ENCODE results near the gene NPHP4.

The NPHP4 gene

DNA sequence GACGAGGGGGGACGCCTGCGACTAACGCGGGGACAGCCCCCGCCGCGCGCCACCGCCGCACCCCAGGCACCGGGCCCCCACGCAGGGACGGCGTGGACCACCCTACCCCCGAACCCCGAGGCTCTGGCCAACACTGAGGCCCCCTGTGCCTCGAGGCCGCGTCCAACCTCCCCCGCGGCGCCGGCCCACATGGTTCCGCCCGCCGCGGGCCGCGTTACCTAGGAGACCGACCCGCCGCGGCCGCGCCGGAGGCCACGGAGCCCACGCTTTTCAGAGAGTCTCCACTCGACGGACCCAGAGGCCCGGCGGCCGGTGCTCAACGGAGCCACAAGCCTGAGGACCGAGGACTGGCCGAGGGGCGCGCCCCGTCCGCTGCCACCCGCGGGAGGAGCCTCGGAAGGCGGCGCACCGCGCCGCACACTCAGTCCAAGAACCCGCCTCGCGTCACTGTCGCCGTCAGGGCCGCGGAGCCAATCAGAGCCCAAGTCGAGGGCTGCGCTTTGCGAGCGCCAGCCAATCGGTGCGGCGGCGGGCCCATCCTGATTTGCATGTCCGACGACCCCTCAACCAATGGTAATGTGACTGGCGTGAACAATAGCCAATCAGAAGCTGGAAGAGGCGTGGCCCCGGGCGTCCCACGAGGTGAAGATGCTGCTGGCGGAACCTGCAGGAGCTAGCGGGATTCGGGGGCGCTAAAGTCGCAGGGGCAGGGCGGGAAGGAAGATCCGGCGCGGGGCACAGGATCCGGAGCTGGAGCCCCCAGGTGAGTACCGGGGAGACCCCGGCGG lies at the start of gene NPHP4:
Gene NPHP4 (minus strand): TSS at position 400 of the 788 bp plus-strand sequence. CDS start 6,136 bp downstream, outside the sequence.
- peak; percentile 97 to 98 (median 98) for DNase-seq

DNA sequence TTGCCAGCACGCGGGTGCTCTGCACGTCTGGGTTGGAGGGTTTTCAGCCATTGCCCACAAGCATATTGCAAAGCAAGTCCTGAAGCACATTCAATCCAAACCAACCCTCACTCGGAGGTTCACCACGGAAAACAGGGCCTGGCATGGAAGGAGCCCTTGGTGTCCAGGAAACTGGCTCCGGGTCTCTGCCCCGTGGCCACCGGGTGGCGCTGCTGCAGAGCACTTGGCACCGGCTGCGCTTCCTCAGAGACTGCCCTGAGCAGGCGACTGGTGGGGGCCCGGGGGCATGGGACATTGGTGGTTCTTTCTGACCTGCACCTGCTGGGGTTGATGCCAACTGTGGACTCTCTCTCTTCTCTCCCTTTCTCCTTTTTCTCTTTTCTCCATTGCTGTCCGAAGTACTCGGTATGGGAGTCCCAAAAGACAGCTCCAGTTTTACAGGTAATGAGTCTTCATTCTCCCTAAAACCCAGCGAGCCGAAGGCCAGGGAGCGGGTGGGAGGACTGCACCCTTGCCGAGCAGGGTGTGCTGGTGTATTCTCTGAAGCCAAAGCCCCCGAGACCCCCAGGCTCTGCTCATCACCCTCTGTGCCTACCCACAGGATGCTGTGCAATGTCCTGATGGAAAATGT lies 49.3 kb upstream of the NPHP4 start:
- peak in 1 of 4 experiments; percentile 4 for DNase-seq

DNA sequence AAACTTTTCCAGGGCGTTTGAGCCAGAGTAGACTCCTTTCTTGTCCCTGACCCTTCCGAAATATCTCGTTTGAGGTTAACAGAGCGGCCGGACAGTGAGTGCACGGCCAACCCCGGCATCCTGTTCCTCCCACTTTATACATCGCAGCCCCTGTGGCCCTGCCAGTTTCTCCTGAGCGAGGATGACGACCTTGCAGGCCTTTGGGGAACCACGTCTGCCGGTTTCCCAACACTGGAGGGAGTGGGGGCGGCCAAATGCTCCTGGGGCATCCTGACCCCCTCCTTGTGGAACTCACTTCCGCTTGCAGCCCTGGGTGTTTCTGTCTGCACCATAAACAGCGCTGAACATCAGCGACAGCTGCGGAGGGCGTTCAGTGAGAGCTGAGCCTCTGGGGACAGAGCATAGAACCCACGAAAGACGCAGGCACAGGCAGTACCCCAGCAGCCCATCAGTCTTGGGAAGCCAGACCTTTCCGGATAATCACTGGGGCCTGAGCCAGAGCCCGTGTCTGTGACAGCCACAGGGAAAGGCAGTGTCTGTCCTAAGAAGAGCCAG lies 48.7 kb upstream of the NPHP4 start:
- DNase-seq, result no peak

DNA sequence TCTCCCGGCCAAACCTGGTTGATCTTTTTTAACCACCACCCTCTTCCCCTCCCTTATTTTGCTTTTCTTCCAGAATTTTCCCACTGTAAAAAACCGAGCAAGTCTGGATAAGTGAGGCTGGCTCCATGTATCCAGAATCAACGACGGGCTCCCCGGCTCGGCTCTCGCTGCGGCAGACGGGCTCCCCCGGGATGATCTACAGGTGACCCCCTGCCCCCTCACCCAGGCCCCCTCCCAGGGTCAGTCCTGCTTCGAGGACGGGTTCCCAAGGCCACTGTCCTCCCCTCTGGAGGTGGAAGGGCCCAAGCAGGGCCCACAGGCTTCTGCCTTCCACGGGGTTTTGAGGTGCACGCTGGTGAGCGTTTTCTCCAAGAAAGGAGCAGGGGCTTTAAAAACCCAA lies 48.2 kb upstream of the NPHP4 start:
- no peak for DNase-seq

DNA sequence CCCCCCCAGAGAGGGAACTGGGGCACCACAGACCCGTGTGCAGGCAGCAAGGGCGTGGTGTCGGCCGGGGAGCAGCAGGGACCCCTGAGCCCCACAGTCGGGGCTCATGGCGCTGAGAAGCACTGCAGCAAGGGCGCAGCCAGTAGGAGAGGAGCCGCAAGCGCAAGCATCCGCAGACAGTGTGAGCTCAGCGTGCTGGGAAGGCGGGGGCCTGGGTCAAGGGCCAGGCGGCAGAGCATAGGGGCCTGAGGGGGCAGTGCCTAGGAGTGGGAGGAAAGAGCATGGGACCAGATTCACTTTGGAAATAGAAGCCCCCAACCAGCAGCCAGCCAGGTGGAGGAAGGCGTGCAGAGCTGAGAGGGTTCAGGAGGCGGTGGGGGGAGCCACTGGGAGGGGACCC lies 46.8 kb upstream of the NPHP4 start:
- DNase-seq, result no peak

DNA sequence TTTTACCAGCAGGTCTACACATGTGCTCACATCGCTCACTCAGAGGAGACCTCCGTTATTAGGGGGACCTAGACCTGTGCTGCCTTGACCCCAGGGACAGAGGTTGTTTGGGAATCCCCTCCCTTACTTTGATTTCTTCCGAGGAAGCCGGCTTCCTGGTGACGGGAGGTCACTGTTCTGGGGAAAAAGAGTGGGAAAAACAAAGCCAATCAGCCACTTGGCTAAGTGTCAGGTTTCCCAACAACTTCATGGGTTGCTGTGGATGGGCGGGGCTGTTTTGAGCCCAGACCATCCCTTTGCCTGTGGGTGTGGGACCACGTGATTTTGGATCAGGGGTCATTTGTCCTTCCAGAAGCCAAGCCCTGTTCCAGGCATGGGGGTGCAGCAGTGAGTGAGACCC lies 46.4 kb upstream of the NPHP4 start:
- DNase-seq, result no peak

DNA sequence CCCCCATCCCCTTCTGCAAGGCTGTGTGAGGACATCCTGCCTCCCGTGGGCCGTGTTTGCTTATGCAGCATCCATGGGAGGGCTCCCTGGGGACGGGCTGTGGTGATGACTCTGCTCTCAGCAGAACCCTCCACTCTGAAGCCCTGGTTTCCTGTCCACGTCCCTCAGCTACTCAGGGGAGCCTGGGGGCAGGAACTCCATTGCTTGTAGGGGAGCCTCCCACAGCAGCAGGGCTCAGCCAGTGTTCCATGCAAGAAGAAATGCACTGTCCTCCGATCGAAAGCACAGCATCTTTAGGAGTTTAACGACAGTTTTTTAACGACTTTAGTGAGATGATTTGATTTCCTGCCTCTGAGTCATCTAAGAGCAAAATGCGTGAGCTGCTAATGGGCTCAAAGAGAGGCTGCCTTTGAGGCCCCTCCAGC lies 45.1 kb upstream of the NPHP4 start:
- no peak for DNase-seq

DNA sequence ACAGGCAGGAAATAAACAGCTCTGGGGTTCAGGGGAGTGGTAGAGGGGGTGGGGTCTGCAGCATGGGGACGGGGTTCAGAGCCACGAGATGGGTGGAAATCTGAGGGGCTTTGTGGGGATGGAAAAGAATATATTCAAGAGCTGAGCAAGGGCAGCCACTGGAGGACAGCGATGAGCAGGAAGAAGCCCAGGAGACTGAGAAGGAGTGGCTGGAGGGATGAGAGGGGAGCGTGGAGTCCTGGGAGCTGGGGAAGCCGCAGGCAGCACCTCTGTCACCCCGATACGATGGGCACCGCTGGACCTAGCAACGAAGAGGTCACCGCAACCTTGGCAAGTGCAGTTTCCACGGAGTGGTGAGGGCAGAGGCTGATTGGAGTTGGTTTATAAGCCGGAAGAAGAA lies 43.5 kb upstream of the NPHP4 start:
- no peak for DNase-seq

DNA sequence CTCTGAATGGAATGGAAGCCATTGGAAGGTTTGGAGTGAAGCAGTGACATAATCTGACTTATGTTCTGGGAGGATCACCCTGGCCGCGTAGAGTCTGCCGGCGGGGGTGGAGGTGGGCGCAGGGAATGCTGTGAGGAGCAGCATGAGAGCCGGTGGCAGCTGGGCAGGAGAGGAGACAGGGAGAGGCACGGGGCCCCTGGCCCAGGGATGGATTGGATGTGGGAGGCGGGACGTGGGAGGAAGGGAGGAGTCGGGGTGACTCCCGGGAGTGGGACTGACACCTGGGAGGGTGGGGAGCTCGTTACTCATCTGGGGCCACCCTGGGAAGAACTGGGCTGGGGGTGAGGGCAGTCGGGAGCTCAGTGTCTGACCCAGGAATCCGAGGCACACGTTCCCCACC lies 43.1 kb upstream of the NPHP4 start:
- no peak for DNase-seq

DNA sequence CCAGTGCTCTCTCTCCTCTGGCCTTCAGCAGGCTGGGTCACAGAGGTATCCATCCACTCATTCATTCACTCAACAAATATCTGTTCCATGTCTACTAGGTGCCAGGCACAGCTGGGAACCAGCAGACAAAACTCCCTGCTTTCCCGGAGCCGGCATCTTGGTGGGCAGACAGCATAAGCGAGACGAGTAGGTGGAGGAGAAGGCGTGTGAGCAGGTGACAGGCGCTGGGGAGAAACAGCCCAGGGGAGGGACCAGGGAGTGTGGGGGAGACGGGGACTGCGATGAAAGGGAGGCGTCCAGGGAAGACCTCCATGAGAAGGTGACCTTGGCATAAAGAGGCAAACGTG lies 42.5 kb upstream of the NPHP4 start:
- DNase-seq, result no peak

DNA sequence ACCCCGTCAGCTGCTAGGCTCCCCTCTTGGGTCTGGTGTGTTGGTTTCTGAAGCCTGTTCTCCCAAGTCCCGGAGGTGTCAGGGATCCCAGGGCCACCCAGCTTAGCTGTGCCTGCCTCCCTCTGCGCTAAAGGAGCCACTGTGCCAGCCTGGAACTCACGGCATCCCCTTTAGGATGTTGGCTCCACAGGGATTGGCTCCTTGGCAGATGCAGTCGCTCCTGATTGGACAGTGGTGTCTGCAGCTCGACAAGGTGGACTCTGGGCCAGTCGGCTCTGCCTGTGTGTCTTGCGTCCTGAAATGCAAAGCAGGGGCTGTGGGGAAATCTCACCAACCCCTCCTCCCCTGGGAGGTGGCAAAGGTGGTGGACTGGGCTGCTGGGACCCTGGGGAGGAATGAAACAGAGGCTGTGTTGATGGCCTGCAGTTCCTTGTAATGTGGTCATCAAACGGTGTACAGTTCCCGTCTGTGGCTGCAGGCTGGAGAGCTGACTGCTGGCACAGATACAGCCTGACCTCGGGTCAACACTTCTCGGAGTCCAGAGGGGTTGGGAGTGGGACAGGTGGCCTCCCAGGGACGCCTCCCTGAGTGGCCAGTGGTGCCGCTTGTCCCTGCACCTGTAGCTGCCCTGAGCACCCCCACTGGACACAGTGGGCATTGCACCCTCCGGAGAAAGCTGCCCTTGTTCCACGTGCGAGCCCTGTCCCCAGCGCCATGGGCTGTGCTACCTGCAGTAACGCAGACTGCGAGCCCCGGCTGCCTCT lies 41.9 kb upstream of the NPHP4 start:
- DNase-seq, result peak in 1 of 4 experiments; percentile 7

DNA sequence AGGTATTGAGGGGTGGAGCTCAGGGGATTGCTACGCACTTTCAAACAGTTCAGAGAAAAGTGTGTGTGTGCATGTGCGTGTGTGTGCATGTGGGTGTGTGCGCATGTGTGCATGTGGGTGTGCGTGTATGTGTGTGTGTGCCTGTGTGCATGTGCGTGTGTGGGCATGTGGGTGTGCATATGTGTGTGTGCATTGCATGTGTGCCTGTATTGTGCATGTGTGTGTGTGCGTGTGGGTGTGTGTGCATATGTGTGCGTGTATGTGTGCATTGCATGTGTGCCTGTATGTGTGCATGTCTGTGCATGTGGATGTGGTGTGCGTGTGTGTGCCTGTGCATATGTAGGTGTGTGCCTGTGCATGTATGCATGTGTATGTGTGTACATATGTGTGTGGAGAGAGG lies 40.9 kb upstream of the NPHP4 start:
- DNase-seq, result no peak

DNA sequence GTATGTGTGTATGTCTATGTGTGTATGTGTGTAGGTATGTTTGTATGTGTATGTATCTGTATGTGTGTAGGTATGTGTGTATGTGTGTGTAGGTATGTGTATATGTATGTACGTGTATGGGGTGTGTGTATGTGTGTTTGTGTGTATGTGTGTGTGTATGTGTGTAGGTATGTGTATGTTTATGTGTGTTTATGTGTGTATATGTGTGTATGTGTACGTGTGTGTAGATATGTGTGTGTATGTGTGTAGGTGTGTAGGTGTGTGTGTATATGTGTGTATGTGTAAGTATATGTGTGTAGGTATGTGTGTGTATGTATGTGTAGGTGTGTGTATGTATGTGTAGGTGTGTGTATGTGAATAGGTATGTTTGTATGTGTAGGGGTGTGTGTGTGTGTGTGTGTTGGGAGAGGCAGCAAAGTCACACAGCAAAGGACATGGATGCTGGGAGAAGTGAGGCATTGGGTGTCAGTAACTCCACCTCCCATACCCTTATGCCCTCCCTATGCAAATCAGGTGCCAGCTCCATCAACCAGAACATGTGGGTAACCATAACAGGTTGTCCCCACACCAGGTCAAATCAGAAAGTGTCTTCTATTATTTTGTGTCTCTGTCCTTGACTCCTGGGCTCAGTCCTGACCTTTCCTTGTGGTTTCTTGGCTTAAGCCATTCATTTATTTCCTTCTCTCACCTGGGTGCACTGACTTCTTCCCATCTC lies 38.5 kb upstream of the NPHP4 start:
- DNase-seq, result no peak

DNA sequence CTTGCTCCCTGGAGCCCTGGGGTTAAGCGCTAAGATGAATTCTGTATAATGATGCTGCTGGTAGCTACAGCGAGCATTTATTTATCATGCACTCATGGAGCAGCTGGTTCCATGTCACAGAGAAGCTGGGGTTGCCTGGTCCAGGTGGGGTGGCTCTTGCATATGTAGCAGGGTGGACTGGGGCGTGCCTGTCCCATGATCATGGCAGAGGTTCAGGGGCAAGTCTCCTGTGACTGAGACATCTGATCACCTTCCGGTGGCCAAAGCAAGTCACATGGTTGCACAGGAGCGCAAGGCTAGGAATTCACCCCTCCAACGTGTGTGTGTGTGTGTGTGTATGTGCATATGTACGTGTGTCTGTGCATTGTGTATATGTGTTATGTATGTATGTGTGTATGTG lies 37.9 kb upstream of the NPHP4 start:
- no peak for DNase-seq

DNA sequence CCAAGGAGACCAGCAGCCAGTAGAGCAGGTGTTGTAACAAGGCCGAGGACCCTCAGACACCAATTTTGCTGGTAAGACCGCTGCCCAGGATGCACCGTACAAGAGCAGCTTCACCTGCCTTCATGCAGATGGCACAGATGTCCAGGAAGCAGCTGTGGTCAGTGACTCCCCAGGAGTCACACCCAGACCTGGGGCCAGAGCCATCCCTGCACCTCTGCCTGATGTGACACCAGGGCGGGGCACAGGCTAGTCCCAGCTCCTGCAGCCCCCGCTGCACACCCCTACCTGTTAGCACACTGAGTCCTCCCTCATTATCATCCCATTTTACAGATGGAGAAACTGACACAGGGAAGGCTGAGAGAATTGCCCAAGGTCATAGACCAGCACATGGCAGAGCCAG lies 37.1 kb upstream of the NPHP4 start:
- DNase-seq, result no peak

DNA sequence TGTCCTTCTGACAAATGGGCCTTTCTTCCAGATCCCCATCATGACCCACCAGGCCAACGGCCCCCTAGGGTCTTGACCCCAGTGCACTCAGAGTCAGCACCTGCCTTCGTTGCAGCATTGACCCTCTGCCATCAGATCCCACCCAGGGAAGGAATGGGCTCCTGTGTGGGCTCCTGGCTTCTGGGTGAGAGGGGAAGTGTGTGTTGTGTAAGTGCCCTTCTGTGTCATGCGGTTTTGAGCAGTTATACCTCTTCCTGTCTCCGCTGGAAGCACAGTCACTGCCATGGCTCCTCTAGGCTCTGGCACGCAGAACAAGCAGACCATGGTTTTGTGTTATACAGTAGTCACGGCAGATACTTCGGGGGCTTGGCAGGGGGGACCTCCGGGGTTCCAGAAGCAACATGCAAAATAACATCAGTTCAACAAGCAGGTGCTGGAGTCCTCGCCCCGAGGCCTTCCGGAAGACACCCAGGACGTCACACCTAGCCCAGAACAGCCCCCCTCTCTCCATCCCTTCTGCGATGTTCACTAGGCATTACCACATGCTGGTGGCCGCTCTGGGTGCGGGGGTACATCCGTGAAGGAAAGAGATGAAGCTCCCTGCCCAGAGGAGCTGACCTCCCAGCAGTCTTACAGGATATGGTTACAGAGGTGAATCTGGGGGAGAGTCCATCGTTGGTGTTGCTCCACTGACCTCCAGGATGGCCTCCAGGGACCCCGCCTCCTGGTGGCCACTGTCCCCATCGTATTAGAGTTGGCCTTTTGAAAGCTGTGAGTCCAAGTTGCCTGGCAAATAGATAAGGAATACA lies 36.0 kb upstream of the NPHP4 start:
- DNase-seq, result peak in 3 of 4 experiments; percentile 18 to 35 (median 34)

DNA sequence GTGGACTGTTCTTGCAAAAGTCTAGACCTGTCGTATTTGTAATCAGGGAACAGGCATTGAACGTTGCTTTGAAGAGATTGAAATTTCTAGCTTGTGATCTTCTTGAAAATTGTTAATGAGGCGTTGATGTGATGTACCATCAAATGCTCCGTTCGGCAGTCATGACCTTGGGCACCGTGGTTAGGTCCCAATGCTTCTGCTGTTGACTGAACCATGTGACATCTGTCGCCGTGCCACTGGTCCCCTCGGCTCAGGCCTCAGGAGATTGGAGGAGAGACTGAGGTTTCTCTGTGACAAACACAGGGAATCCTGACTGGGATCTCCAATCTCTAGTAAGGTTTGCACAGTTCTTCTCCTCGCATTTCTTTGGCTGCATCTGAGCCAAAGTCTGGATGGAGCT lies 35.4 kb upstream of the NPHP4 start:
- no peak for DNase-seq

DNA sequence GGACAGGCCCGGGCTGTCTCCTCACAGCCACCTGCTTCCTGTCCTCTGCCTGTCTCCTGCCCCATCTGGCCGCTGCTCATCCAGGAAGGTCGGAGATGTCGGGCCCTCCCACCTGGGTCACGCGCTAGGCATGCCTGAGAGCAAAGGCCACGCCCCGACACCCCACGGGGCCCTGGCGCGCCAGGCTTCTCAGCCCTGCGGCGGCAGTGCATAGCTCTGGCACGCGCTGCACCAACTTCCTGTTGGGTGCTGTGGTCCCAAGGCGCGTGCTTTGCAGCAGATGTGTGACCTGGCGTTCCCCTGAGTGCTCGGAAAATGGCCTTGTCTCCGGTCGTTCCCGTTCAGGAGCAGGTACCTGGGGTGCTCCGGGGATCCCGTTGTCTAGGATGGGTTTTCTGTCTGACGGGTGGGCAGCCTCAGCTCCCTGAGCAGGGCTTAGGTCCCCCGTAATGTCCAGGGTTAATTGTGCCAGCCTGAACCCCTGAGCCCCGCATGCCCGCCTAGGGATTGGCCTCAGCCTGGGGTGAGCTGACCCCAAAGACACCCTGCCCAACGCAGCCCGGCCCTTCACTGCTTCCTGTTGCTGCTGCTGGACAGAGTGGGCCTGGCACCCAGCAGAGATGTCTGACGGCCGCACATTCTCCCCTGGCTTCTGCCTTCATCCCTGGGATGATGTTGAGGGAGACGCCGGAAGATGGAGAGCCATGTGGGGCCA lies 34.0 kb upstream of the NPHP4 start:
- DNase-seq, result peak; percentile 71 to 89 (median 81)

DNA sequence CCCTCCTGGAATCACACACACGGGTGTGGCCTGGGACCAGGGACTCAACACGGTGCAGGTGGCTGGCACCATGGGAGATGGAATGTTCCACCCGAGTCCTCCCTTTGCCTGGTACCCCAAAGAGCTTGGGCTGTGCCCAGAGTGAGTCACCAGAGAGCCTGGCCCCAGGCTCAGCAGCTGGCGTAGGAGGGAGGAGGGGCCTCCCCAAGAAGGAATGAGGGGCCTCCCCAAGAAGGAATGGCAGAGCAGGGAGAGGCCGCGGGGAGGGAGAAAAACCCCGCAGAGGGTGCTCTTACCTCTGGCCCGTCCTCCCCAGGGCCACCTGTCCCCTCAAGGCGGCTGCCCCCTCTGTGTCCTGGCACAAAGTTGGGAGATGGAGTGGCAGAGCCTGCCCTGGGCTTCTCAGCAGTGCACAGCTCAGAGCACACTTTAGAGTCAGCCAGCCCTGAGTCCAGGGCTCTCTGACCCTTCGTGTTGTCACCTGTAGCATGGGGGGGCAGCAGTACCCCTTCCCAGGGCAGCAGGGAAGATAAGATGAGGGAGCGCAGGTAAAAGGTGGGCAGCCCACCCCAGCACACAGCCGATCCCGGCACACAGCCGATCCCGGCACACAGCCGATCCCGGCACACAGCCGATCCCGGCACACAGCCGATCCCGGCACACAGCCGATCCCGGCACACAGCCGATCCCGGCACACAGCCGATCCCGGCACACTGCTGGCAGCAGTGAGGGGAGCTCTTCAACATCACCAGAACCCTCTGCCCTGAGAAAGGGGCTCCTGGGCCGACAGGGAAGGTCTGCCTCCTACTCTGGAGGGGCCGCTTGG lies 33.3 kb upstream of the NPHP4 start:
- no peak for DNase-seq

DNA sequence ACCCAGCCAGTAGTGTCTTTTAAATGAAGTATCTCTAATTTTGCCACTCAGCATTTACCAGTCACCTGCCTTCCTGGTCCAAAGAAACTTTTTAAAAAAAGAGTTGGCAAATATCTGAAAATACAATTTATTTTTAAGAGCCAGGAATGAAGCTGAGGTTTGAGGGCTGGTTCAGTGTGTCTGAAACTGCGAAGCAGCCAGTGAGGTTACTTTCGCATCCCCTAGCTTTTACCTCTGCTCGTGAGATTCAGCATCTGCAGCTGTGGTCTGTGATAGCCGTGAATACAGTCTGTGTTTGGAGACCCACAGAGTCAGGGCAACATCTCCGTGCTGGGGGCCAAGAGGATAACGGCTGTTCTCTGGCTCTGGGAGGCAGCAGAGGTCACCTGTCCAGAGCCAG lies 32.2 kb upstream of the NPHP4 start:
- DNase-seq, result no peak
